CD14-positive monocyte (primary cell): ENCODE measurements around the gene EIF4A2. TPM values are rescaled to one million over a fixed set of nuclear protein-coding genes. Genes with fewer than 3 reads are reported as not detected.
A peak's percentile ranks its signal among the peaks of the same experiment; 100 is the strongest.

ENCODE experiments used
- DNase-seq, 3 donors: peaks; one replicate each; pipeline ENCODE4 v3.0.0-alpha.2; 2011 to 2022
- H2AFZ ChIP-seq: 2 replicates; pipeline ENCODE4 v1.6.0; 2012; ENCODE audit warnings: mild to moderate bottlenecking, low read depth, low read length, inconsistent platforms; ENCODE audit not compliant: insufficient read depth, poor library complexity, severe bottlenecking
- H3K27ac ChIP-seq, 2 donors: 1 replicate in 1 of 2; 2 replicates in 1 of 2; pipeline ENCODE4 v1.5.1; 2012 to 2013; ENCODE audit warnings: low read length in 2 of 2, control low read depth in 1 of 2, inconsistent platforms in 1 of 2, low read depth in 1 of 2, mild to moderate bottlenecking in 1 of 2
- H3K27me3 ChIP-seq, 2 donors: one replicate each; pipeline versions ENCODE4 v1.6.0 to v1.6.1; 2011 to 2013; ENCODE audit warnings: low read length in 2 of 2; ENCODE audit not compliant: control insufficient read depth in 2 of 2, insufficient read depth in 2 of 2
- H3K36me3 ChIP-seq, 2 donors: replicated peaks in 1 of 2; 1 replicate in 1 of 2; 2 replicates in 1 of 2; pipeline versions ENCODE4 v1.5.1 to v1.6.1; 2012 to 2013; ENCODE audit warnings: low read length in 2 of 2, control low read depth in 1 of 2, inconsistent platforms in 1 of 2, mild to moderate bottlenecking in 1 of 2; ENCODE audit not compliant: insufficient read depth in 2 of 2, control insufficient read depth in 1 of 2
- H3K4me1 ChIP-seq, 2 donors: 1 replicate in 1 of 2; 2 replicates in 1 of 2; pipeline versions ENCODE4 v1.5.1 to v1.6.1; 2012 to 2013; ENCODE audit warnings: low read length in 2 of 2, control low read depth in 1 of 2, inconsistent platforms in 1 of 2, mild to moderate bottlenecking in 1 of 2, moderate library complexity in 1 of 2; ENCODE audit not compliant: insufficient read depth in 2 of 2, control insufficient read depth in 1 of 2
- H3K4me2 ChIP-seq: replicated peaks from 2 replicates; pipeline ENCODE3; 2012; ENCODE audit warnings: low read length, moderate library complexity, mild to moderate bottlenecking; ENCODE audit not compliant: poor library complexity, severe bottlenecking; ENCODE audit errors: extremely low read depth
- H3K4me3 ChIP-seq, 3 experiments: fragments of 200-600 bp in 1 of 3; sonication (generic) in 1 of 3; replicated peaks in 1 of 3; 1 replicate in 2 of 3; 2 replicates in 1 of 3; pipeline ENCODE4 v1.5.1; 2011 to 2013; ENCODE audit warnings: low read length in 3 of 3, mild to moderate bottlenecking in 3 of 3, control low read depth in 2 of 3, low read depth in 2 of 3, inconsistent platforms in 1 of 3, moderate library complexity in 1 of 3
- H3K79me2 ChIP-seq: 2 replicates; pipeline ENCODE4 v1.6.0; 2012; ENCODE audit warnings: mild to moderate bottlenecking, control low read depth, inconsistent platforms, low read length, moderate library complexity; ENCODE audit not compliant: insufficient read depth
- H3K9ac ChIP-seq: 2 replicates; pipeline ENCODE4 v1.6.0; 2017; ENCODE audit warnings: low read length, mild to moderate bottlenecking; ENCODE audit not compliant: insufficient read depth, poor library complexity, severe bottlenecking
- H3K9me3 ChIP-seq, 2 donors: replicated peaks in 1 of 2; 1 replicate in 1 of 2; 2 replicates in 1 of 2; pipeline versions ENCODE4 v1.5.1 to v1.6.1; 2012 to 2013; ENCODE audit warnings: low read length in 2 of 2, control low read depth in 1 of 2; ENCODE audit not compliant: control insufficient read depth in 1 of 2, insufficient read depth in 1 of 2
- H4K20me1 ChIP-seq: 2 replicates; pipeline ENCODE4 v1.6.0; 2012; ENCODE audit warnings: mild to moderate bottlenecking, low read length, control low read depth, moderate library complexity; ENCODE audit not compliant: insufficient read depth
- H3K27ac Mint-ChIP-seq, 7 donors: one replicate each; pipeline ENCODE4 v1.8.0; 2020; ENCODE audit warnings: mild to moderate bottlenecking in 7 of 7, mixed read lengths in 7 of 7, moderate library complexity in 6 of 7, inconsistent platforms in 2 of 7
- H3K27me3 Mint-ChIP-seq, 3 donors: one replicate each; pipeline ENCODE4 v1.8.0; 2021 to 2022; ENCODE audit warnings: low read depth in 3 of 3, mild to moderate bottlenecking in 3 of 3, mixed read lengths in 3 of 3, moderate library complexity in 3 of 3, inconsistent platforms in 1 of 3
- H3K36me3 Mint-ChIP-seq, 2 donors: one replicate each; pipeline ENCODE4 v1.8.0; 2020; ENCODE audit warnings: mixed read lengths in 2 of 2, inconsistent platforms in 1 of 2, mild to moderate bottlenecking in 1 of 2
- H3K4me1 Mint-ChIP-seq: one replicate; pipeline ENCODE4 v1.8.0; 2020; ENCODE audit warnings: mild to moderate bottlenecking, mixed read lengths
- H3K4me3 Mint-ChIP-seq, 2 donors: one replicate each; pipeline ENCODE4 v1.8.0; 2020; ENCODE audit warnings: mild to moderate bottlenecking in 2 of 2, mixed read lengths in 2 of 2, moderate library complexity in 1 of 2
- H3K9me3 Mint-ChIP-seq, 7 donors: one replicate each; pipeline ENCODE4 v1.8.0; 2020 to 2022; ENCODE audit warnings: mixed read lengths in 7 of 7, mild to moderate bottlenecking in 6 of 7, moderate library complexity in 6 of 7, inconsistent platforms in 2 of 7
- CTCF ChIP-seq: fragments of 200-600 bp; IDR thresholded peaks from one replicate; pipeline ENCODE4 v1.8.0; 2022; ENCODE audit warnings: antibody characterized with exemption, mild to moderate bottlenecking
- WGBS: methylation state at CpG from one replicate; pipeline ENCODE4 v1.1.5; 2013; ENCODE audit warnings: missing lambda C conversion rate; ENCODE audit not compliant: insufficient coverage; 5-methylcytosine and 5-hydroxymethylcytosine counted together
- intact Hi-C, 2 donors: fragments of 100-400 bp; cut with micrococcal nuclease; formaldehyde crosslinking; loops; one replicate each; pipeline versions ENCODE4 v1.15.0 to v1.15.1; 2023
- polyA plus RNA-seq, 3 donors: library from polyadenylated mRNA; depleted of rRNA in 1 of 3; unstranded in 2 of 3; stranded (reverse) in 1 of 3; fragments of 300-500 nt in 2 of 3; fragments of >200 nt in 1 of 3; fragmentation: Illumina TruSeq in 2 of 3; gene quantifications; 1 replicate in 2 of 3; 2 replicates in 1 of 3; pipeline ENCODE4 v1.2.3, GENCODE V29; 2012 to 2021

The EIF4A2 gene
- polyA plus RNA-seq, 3 donors = 67.0 to 405 (median 73.0) TPM

DNA sequence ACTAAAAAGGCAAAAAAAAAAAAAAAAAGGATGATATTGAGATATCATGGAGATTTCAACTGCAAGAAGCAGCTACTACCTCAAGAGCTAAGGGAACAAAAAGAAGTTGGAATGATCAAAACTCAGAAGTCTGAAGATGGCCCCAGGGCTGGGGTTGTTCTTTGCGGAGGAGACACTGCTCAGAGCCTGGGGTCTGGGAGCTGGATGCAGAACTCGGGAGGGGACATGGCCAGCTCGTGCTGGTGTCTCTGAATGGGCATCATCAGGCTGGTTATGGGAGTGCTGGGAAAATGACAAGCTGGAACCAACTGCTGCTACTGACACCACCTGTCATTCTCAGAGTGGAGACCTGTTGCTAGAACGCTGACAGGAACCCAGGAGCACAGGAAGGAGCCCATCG, 45.0 kb downstream of the EIF4A2 start:
- Histone ChIP-seq H2AFZ (no peak overlapping the region), H3K79me2 (no peaks in the 10 kb centered on the region), H3K9ac (no peak overlapping the region), H3K36me3 (no peaks in the 10 kb centered on the region), H4K20me1 (no peaks in the 10 kb centered on the region), H3K9me3 (peaks cover 3 to 18% of the 10 kb centered on the region in 2 donors), H3K4me3 (no peak overlapping the region), H3K27me3 (peaks cover 64 to 72% of the 10 kb centered on the region in 2 donors), H3K27ac (no peak overlapping the region), H3K4me1 (peaks cover 12 to 29% of the 10 kb centered on the region in 2 donors), H3K4me2 (no peak overlapping the region)
- peaks cover 0 to 10% (median 4%) of the 10 kb centered on the region in 7 donors for H3K9me3 Mint-ChIP-seq
- no peak overlapping the region for H3K27ac Mint-ChIP-seq
- no peak for DNase-seq
- intact Hi-C loops = loop anchor here in 1 of 2 donors (5.0 kb wide), 1 partner anchor 46 kb away; the partner anchor contains the start of gene EIF4A2
- H3K27me3 Mint-ChIP-seq = peaks cover 60 to 75% (median 74%) of the 10 kb centered on the region in 3 donors
- H3K36me3 Mint-ChIP-seq = peaks cover 2 to 7% of the 10 kb centered on the region in 2 donors
- H3K4me1 Mint-ChIP-seq = peaks cover 22% of the 10 kb centered on the region
- H3K4me3 Mint-ChIP-seq = peak overlapping the region in 1 of 2 donors; percentile 88
- WGBS = no CpG with 5 or more reads among the region's 5 CpGs
- TF ChIP-seq CTCF = no peak

DNA sequence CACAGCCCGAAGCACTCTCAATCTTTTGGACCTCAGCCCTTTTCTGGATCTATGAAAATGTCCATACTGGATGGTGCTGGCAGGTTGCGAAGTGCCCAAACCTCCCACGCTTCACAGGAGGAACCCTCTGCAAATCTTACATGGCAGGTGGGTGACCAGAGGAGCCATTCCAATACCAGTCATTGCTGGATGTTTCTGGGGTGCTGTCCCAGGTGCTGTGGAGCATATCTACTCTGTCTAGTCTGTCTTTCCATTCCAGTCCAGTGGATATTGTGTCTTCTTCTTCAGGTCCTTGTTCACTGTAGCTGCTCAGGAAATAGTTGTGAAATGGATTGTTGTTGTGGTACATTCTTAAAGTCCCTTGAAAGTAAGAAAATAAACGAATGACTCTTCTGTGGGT, 48.4 kb downstream of the EIF4A2 start:
- Histone ChIP-seq H3K27me3 (peaks cover 34 to 43% of the 10 kb centered on the region in 2 donors), H3K4me1 (peaks cover 0 to 11% of the 10 kb centered on the region in 2 donors), H3K9ac (no peak overlapping the region), H3K4me2 (no peak overlapping the region), H2AFZ (no peak overlapping the region), H3K36me3 (no peaks in the 10 kb centered on the region), H3K27ac (no peak overlapping the region), H3K4me3 (no peak overlapping the region), H3K9me3 (no peaks in the 10 kb centered on the region), H4K20me1 (no peaks in the 10 kb centered on the region), H3K79me2 (no peaks in the 10 kb centered on the region)
- intact Hi-C loops = no loop called here
- DNase-seq = no peak
- Mint-ChIP-seq H3K36me3 (no peaks in the 10 kb centered on the region), H3K27me3 (peaks cover 33 to 48% (median 47%) of the 10 kb centered on the region in 3 donors), H3K27ac (no peak overlapping the region), H3K9me3 (peaks cover 0 to 4% (median 0%) of the 10 kb centered on the region in 7 donors), H3K4me1 (peaks cover 2% of the 10 kb centered on the region), H3K4me3 (no peak overlapping the region)
- WGBS = 100% methylated on average over 1 of the region's 4 CpGs
- no peak for TF ChIP-seq CTCF
